ENCODE results near the gene CLDN5.

Gene CLDN5

GRCh38 chr22:19506212-19506611 lies 18.0 kb downstream of the CLDN5 start:
- no peaks in the 10 kb centered on the region for H3K36me3 ChIP-seq (ENCODE audit: control insufficient read depth, insufficient read depth, low read length)
- H3K4me1 ChIP-seq (ENCODE audit: control insufficient read depth, insufficient read depth, low read length, poor library complexity, severe bottlenecking): no peaks in the 10 kb centered on the region
- no peaks in the 10 kb centered on the region for H3K27me3 ChIP-seq (replicated peaks; ENCODE audit: control insufficient read depth, insufficient read depth, low read length, poor library complexity, severe bottlenecking)
- no peak overlapping the region for H3K4me3 ChIP-seq (ENCODE audit: insufficient read depth, low read depth, low read length, poor library complexity, severe bottlenecking)
- H3K27ac ChIP-seq (ENCODE audit: insufficient read depth, low read length, poor library complexity, severe bottlenecking): no peak overlapping the region
- DNase-seq: no peak
- no peaks in the 10 kb centered on the region for H3K9me3 ChIP-seq (ENCODE audit: control insufficient read depth, low read length)

GRCh38 chr22:19505735-19506126 lies 18.5 kb downstream of the CLDN5 start:
- H3K27ac ChIP-seq (ENCODE audit: insufficient read depth, low read length, poor library complexity, severe bottlenecking): no peak overlapping the region
- no peak overlapping the region for H3K4me3 ChIP-seq (ENCODE audit: insufficient read depth, low read depth, low read length, poor library complexity, severe bottlenecking)
- no peak for DNase-seq
- H3K36me3 ChIP-seq (ENCODE audit: control insufficient read depth, insufficient read depth, low read length): no peaks in the 10 kb centered on the region
- no peaks in the 10 kb centered on the region for H3K4me1 ChIP-seq (ENCODE audit: control insufficient read depth, insufficient read depth, low read length, poor library complexity, severe bottlenecking)
- no peaks in the 10 kb centered on the region for H3K27me3 ChIP-seq (replicated peaks; ENCODE audit: control insufficient read depth, insufficient read depth, low read length, poor library complexity, severe bottlenecking)
- H3K9me3 ChIP-seq (ENCODE audit: control insufficient read depth, low read length): no peaks in the 10 kb centered on the region

GRCh38 chr22:19504900-19505734 lies 19.1 kb downstream of the CLDN5 start:
- no peak overlapping the region for H3K27ac ChIP-seq (ENCODE audit: insufficient read depth, low read length, poor library complexity, severe bottlenecking)
- H3K9me3 ChIP-seq (ENCODE audit: control insufficient read depth, low read length): no peaks in the 10 kb centered on the region
- no peak for DNase-seq
- H3K4me1 ChIP-seq (ENCODE audit: control insufficient read depth, insufficient read depth, low read length, poor library complexity, severe bottlenecking): no peaks in the 10 kb centered on the region
- H3K27me3 ChIP-seq (replicated peaks; ENCODE audit: control insufficient read depth, insufficient read depth, low read length, poor library complexity, severe bottlenecking): no peaks in the 10 kb centered on the region
- H3K36me3 ChIP-seq (ENCODE audit: control insufficient read depth, insufficient read depth, low read length): no peaks in the 10 kb centered on the region
- no peak overlapping the region for H3K4me3 ChIP-seq (ENCODE audit: insufficient read depth, low read depth, low read length, poor library complexity, severe bottlenecking)

- Histone ChIP-seq H3K27me3 (replicated peaks; ENCODE audit: control insufficient read depth, insufficient read depth, low read length, poor library complexity, severe bottlenecking) (no peaks in the 10 kb centered on the region), H3K9me3 (ENCODE audit: control insufficient read depth, low read length) (no peaks in the 10 kb centered on the region), H3K4me3 (ENCODE audit: insufficient read depth, low read depth, low read length, poor library complexity, severe bottlenecking) (no peak overlapping the region), H3K4me1 (ENCODE audit: control insufficient read depth, insufficient read depth, low read length, poor library complexity, severe bottlenecking) (no peaks in the 10 kb centered on the region), H3K27ac (ENCODE audit: insufficient read depth, low read length, poor library complexity, severe bottlenecking) (no peak overlapping the region), H3K36me3 (ENCODE audit: control insufficient read depth, insufficient read depth, low read length) (no peaks in the 10 kb centered on the region)
- no peak for DNase-seq
These were observed 20.3 kb downstream of the CLDN5 start for GRCh38 chr22:19503869-19504268.

- Histone ChIP-seq H3K4me1 (ENCODE audit: control insufficient read depth, insufficient read depth, low read length, poor library complexity, severe bottlenecking) (no peaks in the 10 kb centered on the region), H3K9me3 (ENCODE audit: control insufficient read depth, low read length) (no peaks in the 10 kb centered on the region), H3K27ac (ENCODE audit: insufficient read depth, low read length, poor library complexity, severe bottlenecking) (no peak overlapping the region), H3K36me3 (ENCODE audit: control insufficient read depth, insufficient read depth, low read length) (no peaks in the 10 kb centered on the region), H3K4me3 (ENCODE audit: insufficient read depth, low read depth, low read length, poor library complexity, severe bottlenecking) (no peak overlapping the region), H3K27me3 (replicated peaks; ENCODE audit: control insufficient read depth, insufficient read depth, low read length, poor library complexity, severe bottlenecking) (no peaks in the 10 kb centered on the region)
- DNase-seq: no peak
These were observed 20.8 kb downstream of the CLDN5 start for GRCh38 chr22:19503367-19503766.

GRCh38 chr22:19501897-19502447 lies 22.2 kb downstream of the CLDN5 start:
- DNase-seq: no peak
- Histone ChIP-seq H3K9me3 (ENCODE audit: control insufficient read depth, low read length) (no peaks in the 10 kb centered on the region), H3K27ac (ENCODE audit: insufficient read depth, low read length, poor library complexity, severe bottlenecking) (no peak overlapping the region), H3K36me3 (ENCODE audit: control insufficient read depth, insufficient read depth, low read length) (no peaks in the 10 kb centered on the region), H3K27me3 (replicated peaks; ENCODE audit: control insufficient read depth, insufficient read depth, low read length, poor library complexity, severe bottlenecking) (no peaks in the 10 kb centered on the region), H3K4me1 (ENCODE audit: control insufficient read depth, insufficient read depth, low read length, poor library complexity, severe bottlenecking) (no peaks in the 10 kb centered on the region), H3K4me3 (ENCODE audit: insufficient read depth, low read depth, low read length, poor library complexity, severe bottlenecking) (no peak overlapping the region)

GRCh38 chr22:19499880-19500242 lies 24.3 kb downstream of the CLDN5 start:
- no peaks in the 10 kb centered on the region for H3K27me3 ChIP-seq (replicated peaks; ENCODE audit: control insufficient read depth, insufficient read depth, low read length, poor library complexity, severe bottlenecking)
- H3K36me3 ChIP-seq (ENCODE audit: control insufficient read depth, insufficient read depth, low read length): no peaks in the 10 kb centered on the region
- no peaks in the 10 kb centered on the region for H3K9me3 ChIP-seq (ENCODE audit: control insufficient read depth, low read length)
- no peak for DNase-seq
- H3K4me1 ChIP-seq (ENCODE audit: control insufficient read depth, insufficient read depth, low read length, poor library complexity, severe bottlenecking): no peaks in the 10 kb centered on the region
- no peak overlapping the region for H3K27ac ChIP-seq (ENCODE audit: insufficient read depth, low read length, poor library complexity, severe bottlenecking)
- H3K4me3 ChIP-seq (ENCODE audit: insufficient read depth, low read depth, low read length, poor library complexity, severe bottlenecking): no peak overlapping the region

- no peaks in the 10 kb centered on the region for H3K9me3 ChIP-seq (ENCODE audit: control insufficient read depth, low read length)
- H3K36me3 ChIP-seq (ENCODE audit: control insufficient read depth, insufficient read depth, low read length): no peaks in the 10 kb centered on the region
- no peaks in the 10 kb centered on the region for H3K27me3 ChIP-seq (replicated peaks; ENCODE audit: control insufficient read depth, insufficient read depth, low read length, poor library complexity, severe bottlenecking)
- no peak for DNase-seq
- H3K4me3 ChIP-seq (ENCODE audit: insufficient read depth, low read depth, low read length, poor library complexity, severe bottlenecking): no peak overlapping the region
- H3K4me1 ChIP-seq (ENCODE audit: control insufficient read depth, insufficient read depth, low read length, poor library complexity, severe bottlenecking): no peaks in the 10 kb centered on the region
- no peak overlapping the region for H3K27ac ChIP-seq (ENCODE audit: insufficient read depth, low read length, poor library complexity, severe bottlenecking)
These were observed 24.9 kb downstream of the CLDN5 start for GRCh38 chr22:19499236-19499879.

GRCh38 chr22:19498866-19499190 lies 25.4 kb downstream of the CLDN5 start:
- DNase-seq: no peak
- H3K27ac ChIP-seq (ENCODE audit: insufficient read depth, low read length, poor library complexity, severe bottlenecking): no peak overlapping the region
- no peaks in the 10 kb centered on the region for H3K4me1 ChIP-seq (ENCODE audit: control insufficient read depth, insufficient read depth, low read length, poor library complexity, severe bottlenecking)
- no peak overlapping the region for H3K4me3 ChIP-seq (ENCODE audit: insufficient read depth, low read depth, low read length, poor library complexity, severe bottlenecking)
- H3K36me3 ChIP-seq (ENCODE audit: control insufficient read depth, insufficient read depth, low read length): no peaks in the 10 kb centered on the region
- H3K9me3 ChIP-seq (ENCODE audit: control insufficient read depth, low read length): no peaks in the 10 kb centered on the region
- no peaks in the 10 kb centered on the region for H3K27me3 ChIP-seq (replicated peaks; ENCODE audit: control insufficient read depth, insufficient read depth, low read length, poor library complexity, severe bottlenecking)

GRCh38 chr22:19498154-19498865 lies 25.9 kb downstream of the CLDN5 start:
- no peaks in the 10 kb centered on the region for H3K27me3 ChIP-seq (replicated peaks; ENCODE audit: control insufficient read depth, insufficient read depth, low read length, poor library complexity, severe bottlenecking)

More at GRCh38 chr22:19498154-19498865, 25.9 kb downstream of the CLDN5 start:
- Histone ChIP-seq H3K4me1 (ENCODE audit: control insufficient read depth, insufficient read depth, low read length, poor library complexity, severe bottlenecking) (no peaks in the 10 kb centered on the region), H3K9me3 (ENCODE audit: control insufficient read depth, low read length) (no peaks in the 10 kb centered on the region), H3K4me3 (ENCODE audit: insufficient read depth, low read depth, low read length, poor library complexity, severe bottlenecking) (no peak overlapping the region), H3K36me3 (ENCODE audit: control insufficient read depth, insufficient read depth, low read length) (no peaks in the 10 kb centered on the region), H3K27ac (ENCODE audit: insufficient read depth, low read length, poor library complexity, severe bottlenecking) (no peak overlapping the region)
- DNase-seq: no peak
